EH (cell line): ENCODE data around the gene TMEM9.

Source experiments
- DNase-seq: peaks from one replicate; pipeline ENCODE4 v3.0.0-alpha.2; 2015; ENCODE audit warnings: low read depth

The TMEM9 gene

GRCh38 chr1:201154389-201155165 is at the start of gene TMEM9:
Gene TMEM9 (minus strand): TSS chr1:201154474. CDS start chr1:201153923, 551 bp downstream.
- peak; percentile 93 for DNase-seq

- DNase-seq, result no peak
Measured at GRCh38 chr1:201198598-201198997, 44.3 kb upstream of the TMEM9 start.

GRCh38 chr1:201194046-201194445 is 39.8 kb upstream of the TMEM9 start:
- DNase-seq, result no peak

- DNase-seq, result peak; percentile 27
Measured at GRCh38 chr1:201192261-201192788, 38.1 kb upstream of the TMEM9 start.

- DNase-seq, result peak; percentile 91
Measured at GRCh38 chr1:201191653-201192260, 37.5 kb upstream of the TMEM9 start.

- DNase-seq, result no peak
Measured at GRCh38 chr1:201190624-201191051, 36.4 kb upstream of the TMEM9 start, which contains the start of gene IGFN1. Gene IGFN1 (plus strand): TSS chr1:201190824. CDS start chr1:201193294, 2,470 bp downstream.

GRCh38 chr1:201190005-201190404 is 35.7 kb upstream of the TMEM9 start:
- DNase-seq, result no peak

- no peak for DNase-seq
Measured at GRCh38 chr1:201189085-201189484, 34.8 kb upstream of the TMEM9 start.

- no peak for DNase-seq
Measured at GRCh38 chr1:201186192-201186591, 31.9 kb upstream of the TMEM9 start.

GRCh38 chr1:201185527-201186128 is 31.4 kb upstream of the TMEM9 start:
- DNase-seq, result no peak

- DNase-seq, result no peak
Measured at GRCh38 chr1:201185123-201185453, 30.8 kb upstream of the TMEM9 start.

- DNase-seq, result peak; percentile 87
Measured at GRCh38 chr1:201184307-201185122, 30.2 kb upstream of the TMEM9 start.

- no peak for DNase-seq
Measured at GRCh38 chr1:201183753-201184152, 29.5 kb upstream of the TMEM9 start.

- no peak for DNase-seq
Measured at GRCh38 chr1:201183209-201183608, 28.9 kb upstream of the TMEM9 start.

GRCh38 chr1:201181726-201182125 is 27.5 kb upstream of the TMEM9 start:
- DNase-seq, result no peak

GRCh38 chr1:201181323-201181722 is 27.0 kb upstream of the TMEM9 start:
- DNase-seq, result no peak

- DNase-seq, result no peak
Measured at GRCh38 chr1:201180901-201181300, 26.6 kb upstream of the TMEM9 start.

- no peak for DNase-seq
Measured at GRCh38 chr1:201180141-201180540, 25.9 kb upstream of the TMEM9 start.

GRCh38 chr1:201178718-201179117 is 24.4 kb upstream of the TMEM9 start:
- DNase-seq, result no peak

- DNase-seq, result peak; percentile 40
Measured at GRCh38 chr1:201176940-201177339, 22.7 kb upstream of the TMEM9 start.

GRCh38 chr1:201175820-201176500 is 21.7 kb upstream of the TMEM9 start:
- no peak for DNase-seq
